ENCODE data around the gene PAK5.

GRCh38 chr20:9837634-9838033, 1.2 kb downstream of the PAK5 start:
- TF ChIP-seq POLR2AphosphoS5 (IDR thresholded peaks at IDR 0.05) (no peak), POLR2A (IDR thresholded peaks at IDR 0.05) (no peak), CTCF (IDR thresholded peaks at IDR 0.05) (no peak)
